ENCODE results near the gene TGFBR3.

- TF ChIP-seq, protein P1, sequence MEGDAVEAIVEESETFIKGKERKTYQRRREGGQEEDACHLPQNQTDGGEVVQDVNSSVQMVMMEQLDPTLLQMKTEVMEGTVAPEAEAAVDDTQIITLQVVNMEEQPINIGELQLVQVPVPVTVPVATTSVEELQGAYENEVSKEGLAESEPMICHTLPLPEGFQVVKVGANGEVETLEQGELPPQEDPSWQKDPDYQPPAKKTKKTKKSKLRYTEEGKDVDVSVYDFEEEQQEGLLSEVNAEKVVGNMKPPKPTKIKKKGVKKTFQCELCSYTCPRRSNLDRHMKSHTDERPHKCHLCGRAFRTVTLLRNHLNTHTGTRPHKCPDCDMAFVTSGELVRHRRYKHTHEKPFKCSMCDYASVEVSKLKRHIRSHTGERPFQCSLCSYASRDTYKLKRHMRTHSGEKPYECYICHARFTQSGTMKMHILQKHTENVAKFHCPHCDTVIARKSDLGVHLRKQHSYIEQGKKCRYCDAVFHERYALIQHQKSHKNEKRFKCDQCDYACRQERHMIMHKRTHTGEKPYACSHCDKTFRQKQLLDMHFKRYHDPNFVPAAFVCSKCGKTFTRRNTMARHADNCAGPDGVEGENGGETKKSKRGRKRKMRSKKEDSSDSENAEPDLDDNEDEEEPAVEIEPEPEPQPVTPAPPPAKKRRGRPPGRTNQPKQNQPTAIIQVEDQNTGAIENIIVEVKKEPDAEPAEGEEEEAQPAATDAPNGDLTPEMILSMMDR (IDR thresholded peaks at IDR 0.05; ENCODE audit: low read depth, low read length): no peak
- no peak for TF ChIP-seq EZH2phosphoT487 (IDR thresholded peaks at IDR 0.05; ENCODE audit: low read depth)
These were observed 169.6 kb downstream of the TGFBR3 start for GRCh38 chr1:91716339-91716738.

Data from OCI-LY3 (cell line).